Endometrial microvascular endothelial cells (primary cell): ENCODE results near the gene KDM4B. TPM values are rescaled to one million over a fixed set of nuclear protein-coding genes. Genes with fewer than 3 reads are reported as not detected.

Source experiments
- in situ Hi-C: cut with HindIII; loops from 2 replicates; pipeline ENCODE4 v1.10.0; 2017; ENCODE audit warnings: low sequenced_read_pairs, low pct_unique_long_range_greater_than_20kb; ENCODE audit errors: inconsistent ontology term
- total RNA-seq: library from RNA; depleted of rRNA; stranded (reverse); fragments of >200 nt; gene quantifications from one replicate; pipeline ENCODE4 v1.2.3, GENCODE V29; 2015; ENCODE audit errors: inconsistent ontology term

Gene KDM4B
- total RNA-seq, 1 donor from 2014 or later, result 12.5 TPM

DNA sequence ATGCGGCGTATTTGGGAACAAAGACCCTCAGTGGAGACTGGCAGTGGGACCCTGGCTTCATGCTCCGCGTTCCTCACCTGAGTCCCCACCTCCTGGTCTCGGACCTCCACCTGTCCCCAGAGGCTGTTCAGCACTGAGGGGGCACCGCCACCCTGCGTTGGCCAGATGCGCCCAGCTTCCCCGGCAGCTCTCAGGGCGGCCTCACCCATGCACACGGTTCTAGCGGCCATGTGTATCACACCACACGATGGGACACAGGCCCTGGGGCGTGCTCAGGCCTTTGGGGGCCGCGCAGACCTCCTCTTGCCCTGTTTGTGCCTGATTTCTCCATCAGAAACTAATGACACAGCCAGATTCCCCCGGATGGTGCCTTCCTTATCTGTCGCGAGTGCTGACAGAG lies 138.1 kb downstream of the KDM4B start:
- in situ Hi-C loops, result no loop called here

DNA sequence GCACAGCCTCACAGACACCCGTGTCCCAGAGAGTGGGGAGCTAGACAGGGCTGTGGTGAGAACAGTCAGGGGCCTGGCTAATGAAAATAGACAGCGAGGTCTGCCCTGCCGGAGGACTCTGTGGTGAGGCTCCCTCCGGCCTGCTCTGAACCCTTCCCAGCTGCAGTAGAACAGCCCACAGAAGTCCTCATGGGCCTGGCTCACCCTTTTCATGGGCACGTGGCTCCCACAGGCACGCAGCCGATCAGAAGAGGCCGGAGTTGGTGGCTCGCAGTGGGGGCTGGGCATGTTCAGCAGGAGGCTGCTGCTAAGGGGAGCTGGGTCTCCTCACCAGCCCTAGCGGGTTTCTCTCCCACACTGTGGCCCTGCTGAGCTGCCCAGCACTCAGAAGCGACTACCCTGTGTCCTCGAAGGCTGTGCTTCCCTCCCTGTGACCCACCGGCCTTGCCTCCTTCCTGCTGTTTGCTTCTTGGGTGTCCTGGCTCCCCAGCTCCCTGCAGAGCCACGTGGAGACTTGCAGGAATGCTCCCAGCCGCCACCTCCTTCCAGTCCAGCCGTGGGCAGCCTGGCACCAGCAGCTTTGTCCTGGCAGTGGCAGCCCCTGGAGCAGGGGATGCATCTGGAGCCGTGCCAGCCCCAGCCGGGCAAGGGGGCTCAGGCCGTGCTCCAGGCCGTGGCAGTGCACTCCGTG lies 138.7 kb downstream of the KDM4B start:
- in situ Hi-C loops, result no loop called here

GRCh38 chr19:5108123-5108596 lies 139.2 kb downstream of the KDM4B start:
- in situ Hi-C loops, result no loop called here

GRCh38 chr19:5108866-5109265 lies 140.0 kb downstream of the KDM4B start:
- in situ Hi-C loops, result no loop called here

- in situ Hi-C loops, result no loop called here
These were observed 140.6 kb downstream of the KDM4B start for GRCh38 chr19:5109560-5109959.

DNA sequence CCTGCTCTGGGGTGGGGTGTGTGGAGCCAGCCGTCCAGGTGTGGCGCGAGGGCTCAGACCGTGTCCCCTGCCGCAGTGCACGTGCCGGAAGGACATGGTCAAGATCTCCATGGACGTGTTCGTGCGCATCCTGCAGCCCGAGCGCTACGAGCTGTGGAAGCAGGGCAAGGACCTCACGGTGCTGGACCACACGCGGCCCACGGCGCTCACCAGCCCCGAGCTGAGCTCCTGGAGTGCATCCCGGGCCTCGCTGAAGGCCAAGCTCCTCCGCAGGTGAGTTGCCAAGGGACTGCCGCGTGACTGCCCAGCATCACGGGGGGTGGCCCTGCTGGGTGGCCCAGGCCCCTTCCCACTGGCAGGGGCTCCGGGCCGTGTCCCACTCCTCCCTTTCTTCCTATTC lies 141.6 kb downstream of the KDM4B start:
- in situ Hi-C loops, result no loop called here

GRCh38 chr19:5111051-5111450 lies 142.1 kb downstream of the KDM4B start:
- in situ Hi-C loops, result no loop called here

DNA sequence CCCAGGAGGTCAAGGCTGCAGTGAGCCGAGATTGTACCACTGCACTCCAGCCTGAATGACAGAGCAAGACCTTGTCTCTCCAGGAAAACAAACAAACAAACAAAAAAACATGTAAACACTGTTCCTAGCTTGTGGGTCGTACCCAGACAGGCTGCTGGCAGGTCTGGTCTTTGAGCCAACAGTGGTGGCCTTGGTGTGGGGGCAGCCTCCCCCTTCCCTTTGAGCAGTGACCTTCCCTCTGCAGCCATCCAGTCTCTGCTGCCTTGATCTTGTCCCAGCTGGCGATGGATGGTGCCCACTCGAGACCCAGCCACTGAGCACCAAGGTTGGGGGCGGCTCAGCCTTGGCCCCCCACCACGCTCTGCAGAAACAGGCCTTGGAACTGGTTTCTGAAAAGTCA lies 143.3 kb downstream of the KDM4B start:
- in situ Hi-C loops, result no loop called here

GRCh38 chr19:5112681-5113575 lies 144.0 kb downstream of the KDM4B start:
- in situ Hi-C loops, result no loop called here

- in situ Hi-C loops, result no loop called here
These were observed 145.0 kb downstream of the KDM4B start for GRCh38 chr19:5113633-5114586.

DNA sequence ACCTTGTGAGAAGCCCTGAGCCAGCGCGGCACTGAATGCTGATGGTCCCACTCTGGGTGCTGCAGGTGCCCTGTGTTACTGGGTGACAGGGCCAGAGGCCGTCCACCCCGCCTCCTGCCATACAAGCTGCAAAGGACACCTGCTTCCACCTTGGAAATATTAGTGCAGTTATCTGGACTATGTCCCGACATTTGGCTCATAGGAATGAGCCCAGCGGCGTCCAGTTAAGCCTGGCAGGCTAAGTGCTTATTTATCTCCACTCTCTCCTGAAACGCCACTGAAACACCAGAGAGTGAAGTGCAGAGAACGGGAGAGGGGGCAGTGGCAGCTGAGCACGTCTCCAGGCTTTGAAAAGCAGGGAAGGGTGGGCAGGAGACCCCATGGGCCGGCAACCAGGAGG lies 145.8 kb downstream of the KDM4B start:
- in situ Hi-C loops, result no loop called here

GRCh38 chr19:5115351-5115750 lies 146.4 kb downstream of the KDM4B start:
- in situ Hi-C loops, result no loop called here

GRCh38 chr19:5115771-5116202 lies 146.9 kb downstream of the KDM4B start:
- in situ Hi-C loops, result no loop called here

GRCh38 chr19:5116292-5116691 lies 147.4 kb downstream of the KDM4B start:
- in situ Hi-C loops, result no loop called here

GRCh38 chr19:5117421-5117820 lies 148.5 kb downstream of the KDM4B start:
- in situ Hi-C loops, result no loop called here

GRCh38 chr19:5118026-5118425 lies 149.1 kb downstream of the KDM4B start:
- in situ Hi-C loops, result no loop called here

- in situ Hi-C loops, result no loop called here
These were observed 150.5 kb downstream of the KDM4B start for GRCh38 chr19:5119297-5119998.

- in situ Hi-C loops, result no loop called here
These were observed 151.4 kb downstream of the KDM4B start for GRCh38 chr19:5120321-5120720.
